ENCODE results near the gene TTLL12.

TTLL12 gene

GRCh38 chr22:43213051-43213450 is 26.1 kb upstream of the TTLL12 start:
- no peak for DNase-seq

- no peak for DNase-seq
These were observed 25.6 kb upstream of the TTLL12 start for GRCh38 chr22:43212434-43212952.

DNA sequence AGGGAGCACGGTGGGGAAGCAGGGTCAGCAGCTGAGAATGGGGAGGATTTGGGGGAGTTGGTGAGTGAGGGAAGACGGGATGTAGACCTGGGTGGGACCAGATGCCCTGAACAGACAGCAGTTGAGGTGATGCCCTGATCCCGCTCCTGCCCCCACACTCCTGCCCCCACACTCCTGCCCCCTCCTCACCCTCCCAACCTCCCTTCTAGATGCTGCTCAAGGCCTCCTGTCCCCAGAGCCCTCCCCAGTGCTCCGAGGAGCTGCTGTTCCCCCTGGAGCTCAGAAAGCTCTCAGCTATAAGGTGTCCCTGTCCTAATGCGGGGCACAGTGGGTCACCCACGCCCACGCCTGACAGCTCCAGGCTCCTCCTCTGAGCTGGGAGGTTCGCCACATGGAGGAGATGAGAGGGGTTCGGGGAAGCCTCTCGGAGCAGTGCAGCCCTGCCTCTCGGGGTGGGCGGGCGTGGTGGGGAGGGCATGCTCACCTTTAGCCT is 25.1 kb upstream of the TTLL12 start:
- DNase-seq, result no peak

GRCh38 chr22:43210631-43211515 is 23.9 kb upstream of the TTLL12 start:
- no peak for DNase-seq

DNA sequence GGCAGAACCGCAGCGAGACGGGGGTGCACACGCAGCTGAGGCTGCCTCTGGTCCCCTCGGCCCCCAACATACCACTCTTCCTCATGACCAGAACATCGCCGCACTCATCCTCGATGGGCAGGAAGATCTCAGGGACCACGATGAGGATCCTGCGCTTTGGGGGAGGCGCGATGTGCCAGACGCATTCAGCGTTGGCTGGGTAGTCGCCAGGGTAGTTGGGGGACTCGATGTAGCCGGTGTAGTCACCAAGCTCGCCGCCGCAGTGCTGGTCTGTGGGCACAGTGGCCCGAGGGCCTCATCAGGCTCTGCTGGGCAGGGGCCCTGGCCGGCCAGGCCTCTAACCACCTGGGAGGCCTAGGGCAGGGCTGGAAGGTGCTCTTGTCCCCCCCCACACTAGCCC is 23.0 kb upstream of the TTLL12 start:
- DNase-seq, result no peak

DNA sequence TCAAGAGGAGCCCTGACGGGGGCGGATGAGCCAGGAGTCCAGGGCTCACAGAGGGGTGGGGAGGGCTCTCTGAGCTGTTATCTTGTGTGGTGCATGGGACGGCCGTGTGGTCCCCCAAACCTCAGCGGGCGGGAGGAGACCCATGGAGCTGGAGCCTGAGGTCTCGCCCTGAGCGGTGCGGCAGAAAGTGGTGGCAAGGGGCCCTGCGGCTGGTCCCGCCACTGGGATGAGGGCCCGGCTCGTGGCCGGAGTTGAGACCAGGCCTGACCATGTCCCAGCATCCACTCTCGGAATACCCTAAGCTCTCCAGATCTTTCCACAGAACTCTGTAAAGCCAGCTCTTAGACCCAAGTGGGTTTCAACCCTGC is 22.6 kb upstream of the TTLL12 start:
- no peak for DNase-seq

GRCh38 chr22:43208703-43209522 is 22.0 kb upstream of the TTLL12 start:
- no peak for DNase-seq

GRCh38 chr22:43207849-43208702 is 21.1 kb upstream of the TTLL12 start:
- no peak for DNase-seq

DNA sequence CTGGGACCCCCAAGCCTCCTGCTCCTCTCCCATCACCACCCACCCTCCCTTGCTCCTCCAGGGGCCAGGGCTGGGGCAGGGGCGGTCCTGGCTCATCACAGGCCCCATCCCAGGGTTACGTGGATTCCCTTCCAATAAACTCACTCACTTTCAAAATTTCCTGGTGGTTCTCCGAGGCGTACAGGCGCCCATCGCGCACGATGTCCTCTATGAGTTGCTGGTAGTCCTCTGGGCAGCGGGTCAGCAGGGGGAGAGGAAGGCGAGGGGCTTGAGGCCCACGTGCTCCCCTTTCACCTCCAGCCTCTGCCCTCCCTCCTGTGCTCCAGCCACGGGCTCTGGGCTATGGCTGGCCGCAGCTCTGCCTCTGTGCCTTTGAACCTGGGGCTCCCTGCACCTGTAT is 20.5 kb upstream of the TTLL12 start:
- no peak for DNase-seq

DNA sequence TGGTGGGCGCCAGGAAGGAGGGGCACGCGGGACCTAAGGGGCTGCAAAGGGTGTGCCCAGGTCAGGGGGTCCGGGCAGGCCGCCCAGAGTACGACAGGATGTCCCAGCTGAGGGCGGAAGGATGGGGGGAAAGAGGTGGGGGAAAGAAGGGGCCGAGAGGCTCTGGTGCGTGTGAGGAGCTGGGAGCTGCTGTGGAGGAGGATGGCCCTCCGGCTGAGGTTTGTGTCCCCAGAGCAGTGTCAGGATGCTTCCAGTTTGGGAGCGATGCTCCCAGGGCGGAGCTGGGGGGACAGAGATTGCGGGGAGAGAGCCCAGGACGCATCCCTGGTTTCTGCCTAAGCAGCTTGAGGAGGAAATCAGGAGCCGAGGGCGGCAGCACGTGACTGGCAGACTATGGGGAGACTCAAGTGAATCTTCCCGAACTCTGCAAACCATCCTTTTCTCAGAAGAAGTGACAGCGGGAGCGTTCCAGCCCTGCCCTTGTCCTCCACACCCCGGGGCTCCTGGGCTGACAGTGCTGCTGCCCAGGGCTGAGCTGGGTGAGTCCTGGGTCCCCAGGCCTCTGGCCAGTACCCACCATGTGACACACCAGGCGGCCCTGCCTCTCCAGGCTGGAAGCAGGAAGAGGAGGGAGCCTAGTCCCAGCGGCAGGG is 19.7 kb upstream of the TTLL12 start:
- no peak for DNase-seq

DNA sequence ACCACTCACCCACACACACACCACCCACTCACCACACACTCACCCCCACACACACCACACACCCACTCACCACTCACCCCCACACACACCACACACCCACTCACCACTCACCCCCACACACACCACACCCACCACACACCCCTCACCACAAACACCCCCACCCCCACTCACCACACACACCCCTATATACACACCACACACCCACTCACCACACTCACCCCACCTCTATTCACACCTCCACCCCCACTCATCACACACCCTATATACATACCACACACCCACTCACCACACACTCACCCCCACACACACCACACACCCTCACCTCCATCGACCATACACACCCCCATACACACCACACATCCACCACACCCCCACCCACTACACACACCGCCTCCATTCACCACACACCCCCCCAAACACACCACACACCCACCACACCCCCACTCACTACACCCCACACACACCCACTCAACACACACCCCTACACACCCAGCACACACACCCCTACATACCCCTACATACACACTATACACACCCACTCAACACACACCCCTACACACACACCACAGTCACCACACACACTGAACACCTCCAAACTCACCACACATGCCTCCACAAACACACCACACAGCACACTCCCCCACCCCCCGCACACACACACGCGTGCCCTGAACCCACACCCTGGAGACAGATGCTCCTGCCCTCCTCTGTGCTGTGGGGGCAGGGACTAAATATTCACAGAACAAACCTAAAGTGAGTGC is 19.0 kb upstream of the TTLL12 start:
- no peak for DNase-seq

DNA sequence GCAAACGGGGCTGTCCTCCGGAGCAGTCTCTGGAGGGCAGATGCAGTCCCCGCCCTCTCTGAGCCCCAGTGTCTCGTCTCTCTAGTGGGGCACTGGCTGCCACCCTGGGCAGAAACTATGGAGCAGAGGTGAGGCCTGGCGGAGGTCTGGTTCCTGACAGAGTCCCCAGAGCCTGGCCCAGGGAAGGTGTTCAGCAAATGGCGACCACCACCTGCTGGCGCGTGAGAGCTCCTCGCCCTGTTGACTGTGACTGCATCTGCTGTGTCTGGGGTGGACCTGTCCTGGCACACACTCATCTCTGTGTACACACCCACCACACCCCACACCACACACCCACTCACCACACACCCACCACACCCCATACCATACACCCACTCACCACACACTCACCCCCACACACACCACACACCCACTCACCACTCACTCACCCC is 18.3 kb upstream of the TTLL12 start:
- no peak for DNase-seq

- DNase-seq, result no peak
These were observed 16.6 kb upstream of the TTLL12 start for GRCh38 chr22:43203471-43203981.

- no peak for DNase-seq
These were observed 15.9 kb upstream of the TTLL12 start for GRCh38 chr22:43202756-43203410.

GRCh38 chr22:43202326-43202725 is 15.4 kb upstream of the TTLL12 start:
- DNase-seq, result no peak

GRCh38 chr22:43201486-43202219 is 14.7 kb upstream of the TTLL12 start:
- no peak for DNase-seq

DNA sequence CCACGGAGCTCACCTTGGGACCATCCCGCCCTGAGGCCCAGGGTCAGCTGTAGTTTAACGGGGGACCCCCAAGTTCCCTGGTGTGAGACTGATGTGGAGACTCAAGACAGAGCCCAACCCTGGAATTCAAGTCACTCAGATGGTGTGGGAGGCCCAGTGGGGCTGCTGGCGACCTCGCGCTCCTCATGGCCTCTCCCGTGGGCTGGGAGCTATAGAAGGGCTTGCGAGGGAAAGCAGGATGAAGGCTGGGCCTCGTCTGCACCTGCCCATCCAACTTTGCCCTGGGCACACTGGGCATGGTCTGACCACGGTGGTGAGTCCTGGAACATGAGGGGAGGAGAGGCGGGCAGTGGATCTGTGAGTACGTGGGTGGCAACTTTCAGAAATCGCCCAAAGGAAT is 13.6 kb upstream of the TTLL12 start:
- no peak for DNase-seq

GRCh38 chr22:43200031-43200430 is 13.1 kb upstream of the TTLL12 start:
- DNase-seq, result no peak

DNA sequence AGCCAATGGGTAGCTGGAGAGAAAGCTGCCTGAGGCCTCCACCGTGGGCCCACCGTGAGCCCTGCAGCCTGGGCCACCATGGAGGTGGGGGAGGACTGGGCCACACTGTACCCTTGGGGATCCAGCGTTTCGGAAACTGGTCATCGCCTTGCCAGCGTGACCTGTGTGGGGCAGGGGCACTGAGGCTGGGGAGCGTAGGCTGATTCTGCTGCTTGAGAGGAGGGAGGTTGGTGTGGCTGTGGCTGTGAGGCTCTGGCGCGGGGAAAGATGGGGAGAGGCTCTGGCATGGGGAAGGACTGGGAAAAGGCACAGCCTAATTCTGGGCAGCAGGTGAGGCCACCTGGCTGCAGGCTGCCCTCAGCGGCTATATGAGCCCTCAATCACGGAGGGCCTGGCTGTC is 12.6 kb upstream of the TTLL12 start:
- no peak for DNase-seq

DNA sequence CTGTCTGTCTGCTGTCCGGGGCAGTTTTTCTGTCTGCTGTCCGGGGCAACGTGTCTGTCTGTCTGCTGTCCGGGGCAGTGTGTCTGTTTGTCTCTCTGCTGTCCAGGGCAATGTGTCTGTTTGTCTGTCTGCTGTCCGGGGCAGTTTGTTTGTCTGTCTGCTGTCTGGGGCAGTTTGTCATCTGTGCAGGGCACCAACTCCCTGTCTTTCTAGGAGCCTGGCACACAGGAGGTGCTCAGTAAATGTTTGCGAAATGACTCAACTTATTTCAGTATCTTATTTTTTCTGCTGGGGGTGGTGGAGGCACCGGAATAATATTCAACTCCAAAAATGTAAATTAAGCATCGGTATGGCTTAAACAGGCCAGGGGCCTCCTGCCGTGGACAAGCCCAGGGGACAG is 12.0 kb upstream of the TTLL12 start:
- no peak for DNase-seq
